Uterus (tissue), 2 donors: Measurements from ENCODE around the gene C1orf159.

Experiments
- POLR2A ChIP-seq, 2 donors: fragments of 450-650 bp; IDR thresholded peaks; one replicate each; pipeline ENCODE4 v1.6.1; 2016; ENCODE audit warnings: antibody characterized with exemption in 2 of 2, mild to moderate bottlenecking in 1 of 2, moderate library complexity in 1 of 2
- TF ChIP-seq, protein P1 (sequence below), 4 experiments: fragments of 200-600 bp in 2 of 4; fragments of 450-650 bp in 2 of 4; sonication (generic) in 2 of 4; IDR thresholded peaks; one replicate each; pipeline ENCODE4 v1.5.1; 2016 to 2019; ENCODE audit warnings: antibody characterized with exemption in 4 of 4, mild to moderate bottlenecking in 2 of 4, moderate library complexity in 1 of 4

- TF ChIP-seq, protein P1, sequence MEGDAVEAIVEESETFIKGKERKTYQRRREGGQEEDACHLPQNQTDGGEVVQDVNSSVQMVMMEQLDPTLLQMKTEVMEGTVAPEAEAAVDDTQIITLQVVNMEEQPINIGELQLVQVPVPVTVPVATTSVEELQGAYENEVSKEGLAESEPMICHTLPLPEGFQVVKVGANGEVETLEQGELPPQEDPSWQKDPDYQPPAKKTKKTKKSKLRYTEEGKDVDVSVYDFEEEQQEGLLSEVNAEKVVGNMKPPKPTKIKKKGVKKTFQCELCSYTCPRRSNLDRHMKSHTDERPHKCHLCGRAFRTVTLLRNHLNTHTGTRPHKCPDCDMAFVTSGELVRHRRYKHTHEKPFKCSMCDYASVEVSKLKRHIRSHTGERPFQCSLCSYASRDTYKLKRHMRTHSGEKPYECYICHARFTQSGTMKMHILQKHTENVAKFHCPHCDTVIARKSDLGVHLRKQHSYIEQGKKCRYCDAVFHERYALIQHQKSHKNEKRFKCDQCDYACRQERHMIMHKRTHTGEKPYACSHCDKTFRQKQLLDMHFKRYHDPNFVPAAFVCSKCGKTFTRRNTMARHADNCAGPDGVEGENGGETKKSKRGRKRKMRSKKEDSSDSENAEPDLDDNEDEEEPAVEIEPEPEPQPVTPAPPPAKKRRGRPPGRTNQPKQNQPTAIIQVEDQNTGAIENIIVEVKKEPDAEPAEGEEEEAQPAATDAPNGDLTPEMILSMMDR (IDR thresholded peaks at IDR 0.05) = no peak
- TF ChIP-seq POLR2A (IDR thresholded peaks at IDR 0.05) = no peak
Observed at GRCh38 chr1:1144843-1145546, 29.1 kb upstream of the C1orf159 start.
